ENCODE results near the gene DEAF1.
"Not testable (repeated sequence)": the region's sequence is repeated elsewhere in the genome, so short reads cannot be mapped to it uniquely, and the experiment has no call there.

Gene DEAF1, protein sequence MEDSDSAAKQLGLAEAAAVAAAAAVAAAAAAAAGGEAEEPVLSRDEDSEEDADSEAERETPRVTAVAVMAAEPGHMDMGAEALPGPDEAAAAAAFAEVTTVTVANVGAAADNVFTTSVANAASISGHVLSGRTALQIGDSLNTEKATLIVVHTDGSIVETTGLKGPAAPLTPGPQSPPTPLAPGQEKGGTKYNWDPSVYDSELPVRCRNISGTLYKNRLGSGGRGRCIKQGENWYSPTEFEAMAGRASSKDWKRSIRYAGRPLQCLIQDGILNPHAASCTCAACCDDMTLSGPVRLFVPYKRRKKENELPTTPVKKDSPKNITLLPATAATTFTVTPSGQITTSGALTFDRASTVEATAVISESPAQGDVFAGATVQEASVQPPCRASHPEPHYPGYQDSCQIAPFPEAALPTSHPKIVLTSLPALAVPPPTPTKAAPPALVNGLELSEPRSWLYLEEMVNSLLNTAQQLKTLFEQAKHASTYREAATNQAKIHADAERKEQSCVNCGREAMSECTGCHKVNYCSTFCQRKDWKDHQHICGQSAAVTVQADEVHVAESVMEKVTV

DNA sequence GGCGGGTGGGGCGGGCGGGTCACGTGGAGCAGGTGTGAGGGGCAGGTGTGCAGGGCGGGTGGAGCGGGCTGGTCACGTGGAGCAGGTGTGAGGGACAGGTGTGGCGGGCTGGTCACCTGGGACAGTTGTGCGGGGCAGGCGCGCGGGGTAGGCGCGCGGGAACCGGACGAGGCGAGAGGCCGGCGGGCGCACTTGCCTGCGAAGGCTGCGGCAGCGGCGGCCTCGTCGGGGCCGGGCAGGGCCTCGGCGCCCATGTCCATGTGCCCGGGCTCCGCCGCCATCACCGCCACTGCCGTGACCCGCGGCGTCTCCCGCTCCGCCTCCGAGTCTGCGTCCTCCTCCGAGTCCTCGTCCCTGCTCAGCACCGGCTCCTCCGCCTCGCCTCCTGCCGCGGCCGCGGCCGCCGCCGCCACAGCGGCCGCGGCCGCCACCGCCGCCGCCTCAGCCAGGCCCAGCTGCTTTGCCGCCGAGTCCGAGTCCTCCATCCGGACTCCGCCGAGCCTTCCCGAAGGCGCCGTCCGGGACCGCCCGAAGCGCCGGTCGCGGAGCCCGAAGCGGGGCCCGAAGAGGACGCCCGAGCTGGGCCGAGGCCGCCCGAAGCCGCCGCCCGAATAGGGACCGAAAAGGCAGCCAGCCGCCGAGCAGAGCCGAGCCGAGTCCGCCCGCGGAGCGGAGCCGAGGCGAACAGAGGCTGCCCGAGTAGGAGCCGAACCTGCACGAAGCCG lies at the start of gene DEAF1:
Gene DEAF1, minus strand, starts transcription at position 660 of the 725 bp plus-strand sequence. Its CDS starts 175 bp downstream, at position 485.
- peak; percentile 94 for DNase-seq

DNA sequence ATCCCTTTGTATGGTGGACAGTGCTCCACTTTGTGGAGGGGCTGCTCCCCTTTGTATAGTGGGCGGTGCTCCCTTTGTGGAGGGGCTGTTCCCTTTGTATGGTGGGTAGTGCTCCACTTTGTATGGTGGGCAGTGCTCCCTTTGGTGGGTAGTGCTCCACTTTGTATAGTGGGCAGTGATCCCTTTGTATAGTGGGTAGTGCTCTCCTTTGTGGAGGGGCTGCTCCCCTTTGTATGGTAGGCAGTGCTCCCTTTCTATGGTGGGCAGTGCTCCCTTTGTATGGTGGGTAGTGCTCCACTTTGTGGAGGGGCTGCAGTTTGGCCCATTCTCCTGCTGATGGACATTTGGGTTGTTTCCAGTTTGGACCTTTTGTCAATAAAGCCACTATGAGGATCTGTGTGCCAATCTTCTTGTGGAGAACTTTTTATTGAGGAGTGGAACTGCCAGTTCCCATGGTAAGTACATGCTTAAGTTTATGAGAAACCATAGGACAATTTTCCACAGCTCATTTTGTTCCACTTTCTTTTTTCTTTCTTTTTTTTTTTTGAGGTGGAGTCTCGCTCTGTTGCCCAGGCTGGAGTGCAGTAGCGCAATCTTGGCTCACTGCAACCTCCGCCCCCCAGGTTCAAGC lies 47.7 kb upstream of the DEAF1 start:
- DNase-seq, result no peak

DNA sequence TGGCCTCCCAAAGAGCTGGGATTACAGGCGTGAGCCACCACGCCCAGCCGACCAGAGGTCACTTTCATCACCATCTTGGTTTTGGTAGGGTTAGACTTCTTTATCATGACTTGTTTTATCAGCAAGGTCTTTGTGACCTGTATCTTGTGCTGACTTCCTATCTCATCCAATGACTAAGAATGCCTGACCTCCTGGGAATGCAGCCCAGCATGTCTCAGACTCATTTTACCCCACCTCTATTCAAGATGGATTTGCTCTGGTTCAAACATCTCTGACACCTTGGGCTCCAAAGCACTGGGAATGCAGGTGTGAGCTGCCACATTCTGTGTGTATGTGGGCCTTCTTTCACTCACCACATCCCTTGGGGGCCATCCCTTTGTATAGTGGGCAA lies 47.1 kb upstream of the DEAF1 start:
- no peak for DNase-seq

DNA sequence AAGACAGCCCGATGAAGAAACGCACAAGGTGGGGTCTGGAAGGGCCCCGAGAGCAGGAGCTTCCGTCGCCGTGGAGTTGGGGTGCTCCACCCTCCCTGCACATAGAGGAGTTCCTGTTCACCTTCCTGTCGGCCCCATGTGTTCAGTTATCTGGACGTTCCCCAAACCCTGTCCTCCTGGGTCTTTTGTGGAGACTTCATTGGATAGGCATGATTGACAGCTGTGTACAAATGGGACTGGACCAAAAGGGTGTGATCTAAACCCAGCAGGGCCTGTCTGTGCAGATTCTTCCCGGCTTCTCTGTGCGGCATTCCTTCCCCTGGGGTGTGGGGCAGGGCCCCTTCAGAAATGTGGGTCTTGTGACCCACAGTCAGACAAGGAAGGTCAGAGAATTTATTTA lies 42.9 kb upstream of the DEAF1 start:
- DNase-seq, result not testable (repeated sequence)

DNA sequence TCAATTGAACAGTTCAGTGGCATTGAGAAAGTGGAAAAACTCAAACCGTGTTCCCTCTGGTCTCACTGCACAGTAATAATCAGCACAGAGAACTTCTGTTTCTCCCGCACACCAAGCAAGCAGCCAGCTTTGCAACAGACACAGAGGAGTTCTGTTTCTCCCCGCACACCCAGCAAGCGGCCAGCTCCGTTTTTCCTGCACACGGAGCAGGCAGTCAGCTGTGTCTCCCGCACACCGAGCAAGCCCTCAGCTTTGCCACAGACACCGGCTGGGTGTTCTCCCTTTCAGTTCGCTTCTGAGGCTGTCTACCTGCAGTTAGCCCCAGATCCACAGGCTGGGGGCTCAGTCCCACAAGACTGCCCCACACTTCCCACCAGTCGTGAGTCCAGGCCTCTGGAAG lies 42.3 kb upstream of the DEAF1 start:
- DNase-seq, result no peak

DNA sequence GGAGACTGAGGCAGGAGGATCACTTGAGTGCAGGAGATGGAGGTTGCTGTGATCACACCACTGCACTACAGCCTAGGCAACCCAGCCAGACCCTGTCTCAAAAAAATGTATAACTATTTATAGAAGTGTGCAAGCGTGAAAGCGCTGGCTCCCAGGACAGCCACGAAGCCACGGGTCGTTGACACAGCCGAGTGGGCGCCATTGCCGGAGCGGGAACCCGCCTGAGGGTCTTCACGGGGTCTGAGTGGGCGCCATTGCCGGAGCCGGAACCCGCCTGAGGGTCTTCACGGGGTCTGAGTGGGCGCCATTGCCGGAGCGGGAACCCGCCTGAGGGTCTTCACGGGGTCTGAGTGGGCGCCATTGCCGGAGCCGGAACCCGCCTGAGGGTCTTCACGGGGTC lies 39.5 kb upstream of the DEAF1 start:
- DNase-seq, result not testable (repeated sequence)

DNA sequence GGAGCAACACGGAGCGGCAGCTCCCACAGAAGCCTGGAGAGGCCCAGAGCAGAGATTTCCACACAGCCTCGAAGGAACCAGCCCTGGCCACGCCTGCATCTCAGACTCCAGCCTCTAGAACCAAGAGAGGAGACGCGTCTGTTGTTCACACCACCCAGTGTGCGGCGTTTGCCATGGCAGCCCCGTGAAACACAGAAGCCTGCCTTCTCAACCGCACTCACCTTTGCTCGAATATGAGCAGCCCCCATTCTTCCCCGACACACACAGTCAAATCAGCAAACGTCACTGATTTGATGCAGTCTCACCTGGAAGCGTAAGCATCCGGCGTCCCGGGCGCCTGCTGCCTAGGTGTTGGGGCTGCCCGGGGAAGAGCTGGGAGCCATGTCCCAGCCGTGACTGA lies 38.0 kb upstream of the DEAF1 start:
- no peak for DNase-seq

DNA sequence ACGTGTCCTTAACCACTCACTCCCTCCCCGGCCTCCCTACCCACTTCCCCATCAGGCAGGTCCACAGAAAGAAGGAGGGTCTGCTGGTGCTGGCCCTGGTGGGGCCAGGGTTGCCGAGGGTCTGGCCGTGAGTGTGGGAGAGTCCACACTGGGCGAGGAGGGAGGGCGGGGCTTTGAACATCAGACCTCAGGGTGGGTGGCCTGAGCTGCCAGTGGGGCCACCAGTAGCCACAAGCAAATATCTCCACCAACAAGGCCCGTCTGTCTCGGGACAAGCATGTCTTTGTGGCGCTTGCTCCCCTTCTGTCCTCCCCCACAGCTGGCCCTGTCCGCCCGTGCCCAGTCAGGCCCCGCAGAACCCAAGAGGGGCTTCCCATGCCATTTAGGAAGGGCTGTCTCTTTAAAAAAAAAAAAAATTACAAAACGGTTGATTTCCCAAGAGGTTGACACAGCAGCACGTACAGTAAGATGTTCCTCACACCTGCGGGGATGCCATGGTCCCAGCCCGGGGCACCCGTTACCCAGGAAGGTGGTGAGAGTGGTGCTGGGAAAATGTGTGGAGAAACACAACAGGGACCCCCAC lies 34.6 kb upstream of the DEAF1 start:
- DNase-seq, result no peak

DNA sequence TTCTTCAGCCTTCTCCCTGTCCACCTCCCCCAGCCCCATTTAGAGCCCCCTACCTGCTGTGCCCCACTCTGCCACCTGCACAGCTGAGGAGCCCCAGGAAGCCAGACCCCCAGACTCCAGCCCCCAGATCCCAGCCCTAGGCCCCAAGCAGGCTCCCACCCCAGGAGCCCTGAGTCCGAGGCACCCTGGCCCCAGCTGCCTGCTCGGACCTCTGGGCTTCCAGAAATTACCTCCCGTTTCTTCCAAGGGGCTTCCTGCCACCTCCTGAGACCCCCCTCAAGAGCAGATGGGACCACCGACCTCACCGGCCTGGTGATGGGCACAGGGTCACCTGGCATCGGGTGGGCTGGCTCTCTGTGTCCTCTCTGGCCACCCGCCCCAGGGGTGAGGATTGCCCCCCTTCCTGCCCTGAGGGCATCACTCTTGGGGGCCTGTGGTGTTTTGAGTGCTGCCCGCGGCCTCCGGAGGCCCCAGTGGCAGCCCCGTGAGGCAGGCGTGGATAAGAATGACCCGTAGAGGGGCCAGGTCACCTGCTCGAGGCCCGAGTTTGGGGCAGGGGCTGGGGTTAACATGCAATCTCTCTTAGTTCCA lies 34.0 kb upstream of the DEAF1 start:
- no peak for DNase-seq

DNA sequence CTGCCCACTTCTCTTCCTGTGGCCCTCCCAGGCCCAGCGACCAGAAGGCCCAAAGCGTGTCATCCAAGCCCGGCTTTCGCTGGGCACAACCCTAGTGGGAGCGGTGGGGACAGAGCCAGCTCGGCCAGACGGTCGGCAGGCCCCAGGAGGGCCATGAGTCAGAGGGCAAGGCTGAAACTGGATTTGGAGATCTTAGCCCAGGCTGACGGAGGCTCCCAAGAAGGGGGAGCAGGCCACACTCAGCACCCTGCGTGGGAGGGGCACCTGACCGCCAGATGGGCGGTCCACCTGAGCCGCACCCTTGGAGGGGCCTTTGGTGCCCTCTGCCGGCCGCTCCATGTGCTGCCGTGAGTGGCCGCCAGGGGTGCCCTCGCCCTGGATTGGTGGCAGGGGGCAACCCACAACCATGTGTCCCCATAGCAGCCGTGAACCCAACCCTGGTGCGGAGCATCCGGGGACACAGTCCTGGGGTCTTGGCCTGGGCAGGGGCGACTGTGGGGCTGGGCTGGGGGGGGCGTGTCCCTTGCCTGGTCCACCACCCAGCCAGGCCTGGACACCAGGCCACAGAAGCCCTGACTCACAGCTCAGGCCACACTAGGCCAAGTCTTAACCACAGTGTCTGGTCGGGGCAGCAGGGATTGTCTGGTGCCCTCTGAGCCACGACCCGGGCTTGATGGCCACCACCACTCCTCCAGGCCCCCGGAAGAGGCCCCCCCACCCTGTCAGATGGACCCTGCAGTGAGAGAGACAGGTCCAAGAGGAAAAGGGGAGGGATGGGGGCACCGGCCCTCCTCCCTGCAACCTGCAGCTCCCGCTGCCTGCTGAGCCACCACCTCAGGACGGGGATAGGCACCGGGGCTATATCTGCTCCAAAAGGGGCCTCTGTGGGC lies 33.1 kb upstream of the DEAF1 start:
- no peak for DNase-seq

DNA sequence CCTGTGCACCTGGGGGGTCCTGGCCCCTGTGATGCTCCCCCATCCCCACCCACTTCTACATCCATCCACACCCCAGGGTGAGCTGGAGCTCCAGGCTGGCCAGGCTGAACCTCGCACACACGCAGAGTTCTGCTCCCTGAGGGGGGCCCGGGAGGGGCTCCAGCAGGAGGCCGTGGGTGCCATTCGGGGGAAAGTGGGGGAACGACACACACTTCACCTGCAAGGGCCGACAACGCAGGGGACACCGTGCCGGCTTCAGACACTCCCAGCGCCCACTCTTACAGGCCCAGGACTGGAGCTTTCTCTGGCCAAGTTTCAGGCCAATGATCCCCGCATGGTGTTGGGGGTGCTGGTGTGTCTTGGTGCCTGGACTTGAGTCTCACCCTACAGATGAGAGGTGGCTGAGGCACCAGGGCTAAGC lies 32.3 kb upstream of the DEAF1 start:
- no peak for DNase-seq

DNA sequence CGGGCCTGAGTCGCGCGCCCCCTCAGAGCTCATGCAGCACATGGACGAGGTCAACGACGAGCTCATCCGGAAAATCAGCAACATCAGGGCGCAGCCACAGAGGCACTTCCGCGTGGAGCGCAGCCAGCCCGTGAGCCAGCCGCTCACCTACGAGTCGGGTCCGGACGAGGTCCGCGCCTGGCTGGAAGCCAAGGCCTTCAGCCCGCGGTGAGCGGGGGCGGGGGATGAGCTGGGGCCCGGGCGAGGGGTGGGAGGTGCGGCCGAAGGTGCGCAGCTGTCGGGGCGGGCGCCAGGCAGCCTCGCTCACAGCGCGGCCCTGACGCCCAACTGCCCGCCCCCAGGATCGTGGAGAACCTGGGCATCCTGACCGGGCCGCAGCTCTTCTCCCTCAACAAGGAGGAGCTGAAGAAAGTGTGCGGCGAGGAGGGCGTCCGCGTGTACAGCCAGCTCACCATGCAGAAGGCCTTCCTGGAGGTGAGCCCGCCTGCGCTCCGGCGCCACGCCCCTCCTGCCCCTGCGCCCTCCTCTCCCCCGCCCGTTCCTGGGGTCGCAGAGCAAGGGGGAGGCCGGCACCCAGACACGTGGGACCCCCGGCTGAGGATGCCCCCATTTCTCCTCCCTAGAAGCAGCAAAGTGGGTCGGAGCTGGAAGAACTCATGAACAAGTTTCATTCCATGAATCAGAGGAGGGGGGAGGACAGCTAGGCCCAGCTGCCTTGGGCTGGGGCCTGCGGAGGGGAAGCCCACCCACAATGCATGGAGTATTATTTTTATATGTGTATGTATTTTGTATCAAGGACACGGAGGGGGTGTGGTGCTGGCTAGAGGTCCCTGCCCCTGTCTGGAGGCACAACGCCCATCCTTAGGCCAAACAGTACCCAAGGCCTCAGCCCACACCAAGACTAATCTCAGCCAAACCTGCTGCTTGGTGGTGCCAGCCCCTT lies 31.5 kb upstream of the DEAF1 start:
- DNase-seq, result no peak

DNA sequence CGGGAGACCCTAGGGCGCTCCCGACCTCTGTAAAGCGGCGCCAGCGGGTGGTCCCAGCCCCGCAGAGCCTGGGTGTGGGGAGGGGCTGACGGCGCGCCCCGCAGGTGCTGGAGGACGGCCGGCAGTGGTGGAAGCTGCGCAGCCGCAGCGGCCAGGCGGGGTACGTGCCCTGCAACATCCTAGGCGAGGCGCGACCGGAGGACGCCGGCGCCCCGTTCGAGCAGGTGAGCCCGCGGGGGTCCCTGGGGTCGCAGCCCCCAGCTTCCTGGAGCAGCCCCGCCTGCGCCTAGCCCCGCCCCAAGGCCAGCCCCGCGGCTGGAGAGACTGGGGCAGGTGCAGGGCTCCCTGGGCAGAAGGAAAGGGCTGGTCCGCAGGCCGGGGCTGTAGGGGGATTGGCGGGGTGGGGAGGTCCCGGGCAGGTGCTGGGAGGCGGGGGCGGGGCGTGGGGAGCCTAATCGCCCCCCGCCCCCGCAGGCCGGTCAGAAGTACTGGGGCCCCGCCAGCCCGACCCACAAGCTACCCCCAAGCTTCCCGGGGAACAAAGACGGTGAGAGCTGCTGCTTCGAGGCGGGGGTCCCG lies 30.7 kb upstream of the DEAF1 start:
- DNase-seq, result no peak

DNA sequence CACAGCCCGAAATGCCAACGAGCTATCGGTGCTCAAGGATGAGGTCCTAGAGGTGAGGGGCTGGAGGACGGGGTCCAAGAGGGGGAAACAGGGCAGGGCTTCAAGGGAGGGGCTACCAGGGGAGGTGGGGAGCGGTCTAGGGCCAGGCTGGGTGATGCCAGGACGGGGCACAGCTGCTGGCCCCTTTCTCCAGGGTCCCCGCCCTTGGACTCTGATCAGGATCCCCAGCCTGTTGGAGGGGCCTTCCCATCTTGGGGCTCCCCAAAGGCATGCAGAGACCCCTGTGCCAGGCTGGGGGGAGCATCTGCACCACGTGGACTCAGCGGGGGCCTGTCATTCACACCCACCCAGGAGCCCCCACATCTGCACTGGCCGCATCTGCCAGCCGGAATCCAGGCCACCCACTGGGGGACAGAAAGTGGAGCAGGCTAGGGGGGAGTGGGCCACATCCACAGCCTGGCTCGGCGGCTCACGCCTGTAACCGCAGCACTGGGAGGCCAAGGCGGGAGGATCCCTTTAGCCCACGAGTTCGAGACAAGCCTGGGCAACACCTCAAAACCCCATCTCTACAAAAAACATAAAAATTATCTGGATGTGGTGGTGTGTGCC lies 29.9 kb upstream of the DEAF1 start:
- no peak for DNase-seq

DNA sequence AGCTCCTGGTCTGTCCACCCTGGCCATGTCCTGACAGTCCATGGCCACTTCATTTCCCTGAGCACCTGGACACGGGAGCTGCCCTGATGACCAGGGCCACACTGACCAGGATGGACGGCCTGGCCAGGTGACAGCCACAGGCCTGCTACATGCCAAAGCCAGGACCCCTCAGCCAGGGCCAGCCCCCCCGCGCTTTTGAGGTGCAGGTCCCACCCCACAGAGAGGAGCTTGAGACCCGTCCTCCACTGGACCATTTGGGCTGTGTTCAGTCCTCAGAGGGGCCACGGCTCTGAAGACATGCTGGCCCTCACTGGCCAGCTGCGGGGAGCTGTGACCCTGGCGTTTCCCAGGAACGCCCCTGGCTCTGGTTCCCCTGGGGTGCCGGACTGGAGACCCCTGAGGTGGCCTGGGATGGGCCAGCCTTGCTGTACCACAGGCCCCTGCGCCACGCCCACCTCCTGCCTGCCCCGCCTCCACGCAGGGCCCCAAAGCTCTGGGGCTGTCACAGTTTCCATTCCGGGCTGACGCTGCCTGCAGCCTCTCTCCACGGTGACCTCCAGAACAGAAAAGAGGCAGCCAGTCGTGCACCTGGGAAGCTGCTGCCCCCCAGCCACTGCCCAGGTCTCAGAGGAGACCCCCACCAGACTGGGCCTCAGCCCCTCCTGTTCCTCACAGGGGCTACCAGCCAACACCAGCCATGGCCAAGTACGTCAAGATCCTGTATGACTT lies 29.2 kb upstream of the DEAF1 start:
- DNase-seq, result no peak

DNA sequence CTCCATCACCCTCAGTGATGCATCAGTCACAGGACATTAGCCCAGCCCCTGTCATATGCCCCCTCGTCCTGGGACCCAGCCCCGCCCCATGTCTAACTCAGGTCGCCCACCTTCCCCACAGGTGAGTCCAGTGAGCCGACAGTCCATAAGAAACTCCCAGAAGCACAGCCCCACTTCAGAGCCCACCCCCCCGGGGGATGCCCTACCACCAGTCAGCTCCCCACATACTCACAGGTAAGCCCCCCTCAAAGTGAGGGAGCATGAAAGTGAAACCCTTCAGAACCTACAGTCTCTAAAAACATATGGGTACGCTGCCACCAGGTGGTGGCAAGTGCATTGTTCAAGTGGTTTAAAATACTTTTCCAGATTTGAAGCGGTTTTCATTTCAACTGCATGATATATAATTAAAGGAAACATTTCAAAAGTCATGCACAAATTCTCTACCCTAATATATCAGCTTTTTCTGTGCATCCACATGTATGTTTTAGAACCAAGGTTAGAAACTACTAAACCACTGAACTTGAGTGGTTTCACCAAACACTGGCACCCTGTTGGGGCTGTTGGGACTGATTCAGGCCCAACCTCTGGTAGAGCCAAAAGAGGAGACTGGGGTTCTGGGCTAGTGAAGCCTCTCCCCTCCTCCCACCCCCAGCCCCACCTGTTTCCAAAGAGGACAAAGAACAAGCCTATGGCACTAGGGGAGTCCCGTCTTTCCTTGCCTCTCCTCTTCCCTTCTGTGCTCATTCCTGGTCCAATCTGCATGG lies 28.3 kb upstream of the DEAF1 start:
- no peak for DNase-seq

DNA sequence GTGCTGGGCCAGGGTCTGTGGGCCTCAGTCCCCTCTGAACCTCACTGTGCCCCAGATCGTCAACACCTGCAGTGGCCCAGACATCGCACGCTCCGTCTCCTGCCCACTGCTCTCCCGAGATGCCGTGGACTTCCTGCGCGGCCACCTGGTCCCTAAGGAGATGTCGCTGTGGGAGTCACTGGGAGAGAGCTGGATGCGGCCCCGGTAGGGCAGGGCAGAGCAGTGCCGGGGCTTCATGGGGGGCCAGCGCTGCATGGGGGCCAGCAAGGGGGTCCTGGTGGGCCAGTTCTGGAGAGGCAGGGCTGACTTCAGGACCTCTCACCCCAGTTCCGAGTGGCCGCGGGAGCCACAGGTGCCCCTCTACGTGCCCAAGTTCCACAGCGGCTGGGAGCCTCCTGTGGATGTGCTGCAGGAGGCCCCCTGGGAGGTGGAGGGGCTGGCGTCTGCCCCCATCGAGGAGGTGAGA lies 27.4 kb upstream of the DEAF1 start:
- DNase-seq, result no peak

DNA sequence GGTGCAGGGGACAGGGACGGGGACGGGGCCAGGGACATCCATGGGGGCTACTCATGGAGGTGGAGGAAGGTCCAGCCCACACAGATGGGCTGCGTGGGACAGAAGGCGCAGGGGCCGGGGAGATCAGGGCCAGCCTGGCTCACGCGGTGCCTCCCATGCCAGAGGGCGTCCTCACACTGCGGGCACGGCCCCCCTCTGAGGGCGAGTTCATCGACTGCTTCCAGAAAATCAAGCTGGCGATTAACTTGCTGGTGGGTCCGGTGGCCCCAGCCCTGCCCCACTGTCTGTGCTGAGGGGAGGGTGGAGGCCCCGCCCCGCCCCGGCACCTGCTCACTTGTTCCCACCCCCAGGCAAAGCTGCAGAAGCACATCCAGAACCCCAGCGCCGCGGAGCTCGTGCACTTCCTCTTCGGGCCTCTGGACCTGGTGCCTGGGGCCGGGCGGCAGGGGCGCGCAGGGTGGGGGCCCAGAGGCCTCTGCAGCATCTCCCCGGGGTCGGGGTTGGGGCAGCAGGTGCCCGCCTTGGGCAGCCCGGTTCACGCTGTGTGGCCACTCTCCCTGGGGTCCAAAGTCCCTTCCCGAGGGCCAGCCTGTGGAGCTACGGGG lies 26.8 kb upstream of the DEAF1 start:
- DNase-seq, result no peak

Measured in NCI-H2107 (cell line).